Measurements from ENCODE around the gene SYNM.

The SYNM gene

GRCh38 chr15:99146661-99147060, 41.8 kb downstream of the SYNM start:
- Histone ChIP-seq H3K36me3 (replicated peaks) (peaks cover 3% of the 10 kb centered on the region), H3K27ac (no peak overlapping the region), H3K27me3 (replicated peaks) (no peaks in the 10 kb centered on the region), H3K4me3 (ENCODE audit: low read depth, low read length) (no peak overlapping the region)
- no peak for TF ChIP-seq CTCF (IDR thresholded peaks at IDR 0.05; ENCODE audit: low read depth, low read length, missing control alignments)
- in situ Hi-C loops (cut with HindIII; ENCODE audit: low pct_ligation_motif_present, low sequenced_read_pairs) = no loop called here
- no peak for DNase-seq

GRCh38 chr15:99148851-99149276, 44.0 kb downstream of the SYNM start:
- TF ChIP-seq CTCF (IDR thresholded peaks at IDR 0.05; ENCODE audit: low read depth, low read length, missing control alignments) = no peak
- H3K27me3 ChIP-seq (replicated peaks) = no peaks in the 10 kb centered on the region
- H3K36me3 ChIP-seq (replicated peaks) = peaks cover 3% of the 10 kb centered on the region
- no peak overlapping the region for H3K27ac ChIP-seq
- H3K4me3 ChIP-seq (ENCODE audit: low read depth, low read length) = no peak overlapping the region
- DNase-seq = no peak
- in situ Hi-C loops (cut with HindIII; ENCODE audit: low pct_ligation_motif_present, low sequenced_read_pairs) = no loop called here

GRCh38 chr15:99149366-99149765, 44.5 kb downstream of the SYNM start:
- DNase-seq = no peak
- H3K4me3 ChIP-seq (ENCODE audit: low read depth, low read length) = no peak overlapping the region
- H3K36me3 ChIP-seq (replicated peaks) = peaks cover 3% of the 10 kb centered on the region
- TF ChIP-seq CTCF (IDR thresholded peaks at IDR 0.05; ENCODE audit: low read depth, low read length, missing control alignments) = no peak
- H3K27ac ChIP-seq = no peak overlapping the region
- in situ Hi-C loops (cut with HindIII; ENCODE audit: low pct_ligation_motif_present, low sequenced_read_pairs) = no loop called here
- no peaks in the 10 kb centered on the region for H3K27me3 ChIP-seq (replicated peaks)

- Histone ChIP-seq H3K27me3 (replicated peaks) (no peaks in the 10 kb centered on the region), H3K4me3 (ENCODE audit: low read depth, low read length) (no peak overlapping the region), H3K36me3 (replicated peaks) (peaks cover 3% of the 10 kb centered on the region), H3K27ac (no peak overlapping the region)
- no peak for TF ChIP-seq CTCF (IDR thresholded peaks at IDR 0.05; ENCODE audit: low read depth, low read length, missing control alignments)
- in situ Hi-C loops (cut with HindIII; ENCODE audit: low pct_ligation_motif_present, low sequenced_read_pairs) = no loop called here
- DNase-seq = no peak
Measured at GRCh38 chr15:99151156-99151555, 46.3 kb downstream of the SYNM start.

GRCh38 chr15:99153026-99153535, 48.2 kb downstream of the SYNM start:
- no peak for TF ChIP-seq CTCF (IDR thresholded peaks at IDR 0.05; ENCODE audit: low read depth, low read length, missing control alignments)
- no peak for DNase-seq
- no peak overlapping the region for H3K4me3 ChIP-seq (ENCODE audit: low read depth, low read length)
- H3K27me3 ChIP-seq (replicated peaks) = no peaks in the 10 kb centered on the region
- in situ Hi-C loops (cut with HindIII; ENCODE audit: low pct_ligation_motif_present, low sequenced_read_pairs) = no loop called here
- H3K27ac ChIP-seq = no peak overlapping the region
- H3K36me3 ChIP-seq (replicated peaks) = no peaks in the 10 kb centered on the region

- Histone ChIP-seq H3K27me3 (replicated peaks) (no peaks in the 10 kb centered on the region), H3K27ac (no peak overlapping the region), H3K4me3 (ENCODE audit: low read depth, low read length) (no peak overlapping the region), H3K36me3 (replicated peaks) (no peaks in the 10 kb centered on the region)
- in situ Hi-C loops (cut with HindIII; ENCODE audit: low pct_ligation_motif_present, low sequenced_read_pairs) = no loop called here
- TF ChIP-seq CTCF (IDR thresholded peaks at IDR 0.05; ENCODE audit: low read depth, low read length, missing control alignments) = no peak
- no peak for DNase-seq
Measured at GRCh38 chr15:99154271-99154670, 49.4 kb downstream of the SYNM start.
